NCI-H1436 (cell line): ENCODE data around the gene CD82.

Source experiments
- DNase-seq: peaks from one replicate; lab custom pipeline; 2025; lab: John Stamatoyannopoulos, UW

The CD82 gene, protein sequence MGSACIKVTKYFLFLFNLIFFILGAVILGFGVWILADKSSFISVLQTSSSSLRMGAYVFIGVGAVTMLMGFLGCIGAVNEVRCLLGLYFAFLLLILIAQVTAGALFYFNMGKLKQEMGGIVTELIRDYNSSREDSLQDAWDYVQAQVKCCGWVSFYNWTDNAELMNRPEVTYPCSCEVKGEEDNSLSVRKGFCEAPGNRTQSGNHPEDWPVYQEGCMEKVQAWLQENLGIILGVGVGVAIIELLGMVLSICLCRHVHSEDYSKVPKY

DNA sequence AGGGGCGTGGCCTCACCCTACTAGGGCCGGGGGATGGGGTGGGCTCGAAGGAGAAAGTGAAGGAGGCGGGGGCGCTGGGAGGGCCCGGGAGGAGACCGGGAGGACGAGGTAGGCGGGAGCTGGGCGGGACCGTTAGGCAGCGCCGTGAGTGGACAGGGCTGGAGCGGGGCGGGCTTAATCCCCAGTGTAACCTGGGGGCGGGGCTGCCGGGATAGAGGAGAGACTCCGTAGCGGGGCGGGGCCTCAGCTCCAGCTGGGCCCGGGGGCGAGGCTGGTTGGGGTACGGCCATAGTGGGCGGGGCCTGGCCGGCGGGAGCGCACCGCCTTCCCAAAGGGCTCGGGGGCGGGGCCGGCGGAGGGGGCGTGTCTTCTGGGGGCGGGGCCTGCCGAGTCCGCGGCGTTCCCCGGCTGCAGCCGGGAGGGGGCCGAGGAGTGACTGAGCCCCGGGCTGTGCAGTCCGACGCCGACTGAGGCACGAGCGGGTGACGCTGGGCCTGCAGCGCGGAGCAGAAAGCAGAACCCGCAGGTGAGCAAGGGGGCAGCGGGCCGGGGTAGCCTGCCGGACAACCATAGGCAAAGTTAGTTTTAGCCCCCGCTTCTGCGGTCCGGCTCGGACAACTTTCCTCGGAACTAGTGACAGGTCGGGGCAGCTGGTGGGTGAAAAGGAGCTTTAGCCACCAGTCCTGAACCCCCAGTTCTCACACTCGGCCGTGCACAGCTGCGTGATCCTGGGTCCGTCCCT is at the start of gene CD82:
TSS of gene CD82 (plus strand) at position 453 of the 742 bp plus-strand sequence. CDS start 29,000 bp downstream, outside the sequence.
- peak; percentile 98 for DNase-seq

DNA sequence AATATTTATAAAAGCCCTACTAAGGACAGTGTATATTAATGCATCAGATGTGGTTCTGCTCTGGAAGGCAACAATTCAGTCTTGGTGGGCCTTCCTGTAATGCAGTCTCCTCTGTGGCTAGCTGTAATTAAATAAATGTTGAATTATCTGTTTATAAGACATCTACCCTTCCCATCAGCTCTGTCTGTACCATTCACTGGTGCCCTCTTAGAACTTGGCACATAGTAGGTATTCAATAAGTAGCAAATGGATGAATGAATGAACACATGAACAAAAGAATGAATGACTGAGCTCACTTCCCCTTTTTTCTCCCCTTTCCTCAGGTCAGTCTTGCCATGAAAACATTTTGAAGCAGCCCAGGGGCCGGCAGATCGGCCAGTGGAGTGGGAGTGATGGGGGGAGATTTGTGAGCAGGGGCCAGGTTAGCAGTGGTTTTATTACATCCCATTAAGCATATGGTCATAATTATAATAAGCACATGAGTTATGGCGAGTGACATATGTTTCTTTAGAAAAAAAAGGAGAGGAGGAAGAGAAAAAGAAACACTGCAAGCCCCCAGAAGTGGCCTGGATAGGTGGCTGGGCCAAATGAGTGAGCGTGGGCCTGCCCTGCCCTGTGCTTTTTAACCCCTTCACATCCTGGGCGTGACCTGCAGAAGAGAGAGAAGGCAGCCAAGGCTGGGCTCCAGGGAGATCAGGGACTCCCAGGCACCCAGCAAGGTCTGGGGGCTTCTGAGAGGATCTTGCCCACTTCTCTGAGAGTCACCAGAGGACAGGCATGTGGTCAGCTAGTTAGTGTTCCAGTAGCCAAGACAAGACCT is 48.6 kb upstream of the CD82 start:
- DNase-seq: no peak

DNA sequence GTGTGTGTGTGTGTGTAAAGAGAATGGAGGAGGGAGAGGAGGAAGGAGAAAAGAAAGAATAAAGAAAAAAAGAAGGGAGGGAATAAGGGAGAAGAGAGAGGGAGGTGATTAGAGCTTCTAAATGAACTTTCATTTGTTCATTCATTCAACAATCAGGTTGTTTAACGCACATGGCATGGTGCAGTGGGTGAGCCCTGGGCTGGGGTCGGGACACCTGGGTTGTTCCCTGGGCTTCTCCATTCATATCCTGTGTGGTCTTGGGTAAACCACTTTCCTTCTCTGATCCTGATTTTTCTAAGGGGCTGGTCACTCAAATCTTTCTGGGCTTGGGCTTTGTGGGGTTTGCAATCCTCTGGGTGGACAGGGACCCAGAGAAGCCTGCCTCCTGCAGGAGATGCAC is 47.9 kb upstream of the CD82 start:
- DNase-seq: no peak

DNA sequence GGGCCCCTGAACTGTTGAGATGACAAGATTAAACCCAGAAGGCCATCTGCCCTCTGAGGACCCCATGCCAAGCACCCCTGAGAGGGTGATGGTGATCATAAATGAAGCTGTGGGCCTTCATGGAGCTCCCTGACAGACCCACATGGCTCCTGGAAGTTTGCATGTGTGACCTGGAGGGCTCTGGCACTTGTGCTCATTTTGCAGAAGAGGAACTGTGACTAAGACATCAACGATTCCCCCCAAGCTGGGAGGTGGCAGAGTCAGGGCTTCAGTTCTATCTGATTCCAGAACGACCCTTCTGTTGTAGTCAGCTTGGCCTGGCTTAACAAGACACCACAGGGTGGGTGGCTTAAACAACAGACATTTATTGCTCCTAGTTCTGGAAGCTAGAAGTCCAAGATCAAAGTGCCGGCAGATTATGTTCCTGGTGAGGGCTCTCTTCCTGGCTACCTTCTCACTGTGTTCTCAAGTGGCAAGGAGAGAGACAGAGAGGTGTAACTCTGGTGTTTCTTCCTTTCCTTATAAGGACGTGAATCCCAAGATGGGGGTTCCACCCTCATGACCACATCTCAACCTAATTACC is 46.4 kb upstream of the CD82 start:
- DNase-seq: no peak

DNA sequence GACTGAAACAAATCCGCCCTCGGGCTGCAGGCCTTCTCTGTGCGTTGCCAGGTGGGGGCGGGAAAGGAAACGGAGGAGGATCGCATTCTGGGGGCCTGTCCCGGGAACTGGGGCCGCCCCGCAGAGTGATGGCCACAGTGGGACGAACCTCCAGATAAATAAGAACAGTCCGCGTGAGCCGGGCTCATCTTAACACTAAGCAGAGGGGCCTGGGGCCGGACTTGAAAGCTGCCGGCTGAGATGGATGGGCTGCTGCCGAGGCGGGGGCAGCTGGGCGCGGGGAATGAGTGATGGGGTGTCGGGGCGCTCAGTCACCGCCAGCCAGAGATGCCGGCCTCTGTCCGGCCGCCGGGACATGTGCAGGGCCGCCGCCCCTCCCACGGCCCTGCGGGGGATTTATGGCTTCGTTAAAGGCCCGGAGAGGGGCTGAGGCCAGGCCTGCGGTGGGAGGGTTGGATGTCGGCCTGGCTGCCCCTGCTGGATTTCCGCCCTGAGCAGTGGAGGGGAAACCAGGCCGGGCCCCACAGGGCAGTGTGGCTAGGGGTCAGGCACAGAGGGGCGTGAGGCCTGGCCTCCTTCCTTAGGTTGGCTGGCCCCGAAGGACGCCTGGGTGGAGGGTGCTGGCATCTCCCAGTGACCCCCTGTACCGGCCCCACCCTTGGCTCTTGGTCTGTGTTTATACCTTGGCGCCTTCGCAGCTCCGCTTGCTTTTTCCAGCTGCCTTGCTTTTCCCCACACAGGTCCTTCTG is 45.3 kb upstream of the CD82 start:
- no peak for DNase-seq

DNA sequence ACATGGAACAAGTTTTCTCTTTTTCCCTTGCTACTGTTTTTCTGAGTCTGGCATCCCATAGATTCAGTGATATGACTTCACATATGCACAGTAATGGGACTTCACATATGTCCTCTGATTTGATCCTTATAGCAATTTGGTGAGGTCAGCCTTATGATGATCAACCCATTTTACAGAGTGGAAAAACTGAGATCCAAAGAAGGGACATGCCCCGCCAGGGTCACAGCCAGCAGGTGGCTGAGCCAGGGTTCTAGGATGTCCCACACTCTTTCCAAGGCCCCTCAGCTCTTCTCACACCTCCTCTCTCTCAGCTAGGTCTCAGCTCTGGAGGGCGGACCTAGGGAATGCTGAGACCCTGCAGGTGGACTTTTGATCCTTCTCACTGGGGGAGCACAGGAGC is 44.3 kb upstream of the CD82 start:
- DNase-seq: no peak

DNA sequence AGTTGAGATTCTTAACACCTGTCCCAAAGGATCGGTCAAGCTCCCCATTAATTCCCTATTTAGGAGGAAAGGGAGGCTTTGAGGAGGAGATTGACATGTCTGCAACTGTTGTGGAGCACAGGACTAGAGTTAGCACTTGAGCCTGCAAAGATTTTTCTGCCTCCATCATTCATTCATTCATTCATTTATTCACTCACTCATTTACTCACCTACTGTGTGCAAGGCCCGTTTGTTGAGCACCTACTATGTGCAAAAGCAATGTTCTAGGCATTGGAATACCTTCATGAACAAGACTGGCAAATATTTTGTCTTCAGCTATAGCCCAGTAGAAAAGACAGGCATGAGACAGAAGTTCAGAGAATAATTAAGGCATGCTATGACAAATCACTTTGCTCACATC is 43.2 kb upstream of the CD82 start:
- DNase-seq: no peak

DNA sequence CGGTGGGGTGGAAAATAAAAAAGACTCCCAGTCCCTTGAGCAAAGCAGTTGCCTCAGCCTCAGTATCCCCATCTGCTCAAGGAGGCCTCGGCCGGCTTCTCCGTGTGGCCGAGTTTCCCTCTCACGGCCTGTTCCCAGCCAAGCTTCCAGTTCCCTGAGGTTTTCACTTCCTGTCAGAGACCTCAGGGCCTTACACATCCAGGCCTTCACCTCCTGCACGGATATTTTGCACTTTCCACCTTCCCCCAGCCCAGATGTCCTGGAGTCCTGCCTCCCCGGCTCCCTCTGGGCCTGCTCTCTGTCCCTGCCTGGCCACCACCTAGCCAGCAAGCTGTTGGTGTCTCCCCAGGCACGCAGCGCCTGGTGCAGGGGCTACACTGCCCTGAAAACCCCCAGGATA is 41.1 kb upstream of the CD82 start:
- DNase-seq: no peak

DNA sequence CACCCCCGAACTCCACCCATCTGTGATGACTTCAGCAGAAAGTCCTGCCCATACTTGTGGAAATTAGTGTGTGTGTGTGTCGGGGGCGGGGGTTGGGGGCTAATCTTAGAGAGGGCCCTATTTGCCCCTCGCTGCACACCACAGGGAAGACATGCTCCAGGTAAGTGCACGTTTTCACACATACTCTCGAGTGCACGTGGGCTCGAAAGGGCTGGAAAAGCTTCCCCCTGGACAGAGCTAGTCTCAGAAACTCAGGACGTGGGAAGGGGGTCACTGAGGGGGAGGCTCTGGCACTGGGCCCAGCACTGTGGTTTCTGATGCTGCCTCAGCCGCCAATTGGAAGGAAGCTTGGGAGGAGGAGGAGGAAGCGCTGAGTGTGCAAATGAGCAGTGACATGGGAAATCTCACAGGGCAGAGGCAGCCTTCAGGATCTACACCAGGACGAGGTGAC is 40.7 kb upstream of the CD82 start:
- no peak for DNase-seq

DNA sequence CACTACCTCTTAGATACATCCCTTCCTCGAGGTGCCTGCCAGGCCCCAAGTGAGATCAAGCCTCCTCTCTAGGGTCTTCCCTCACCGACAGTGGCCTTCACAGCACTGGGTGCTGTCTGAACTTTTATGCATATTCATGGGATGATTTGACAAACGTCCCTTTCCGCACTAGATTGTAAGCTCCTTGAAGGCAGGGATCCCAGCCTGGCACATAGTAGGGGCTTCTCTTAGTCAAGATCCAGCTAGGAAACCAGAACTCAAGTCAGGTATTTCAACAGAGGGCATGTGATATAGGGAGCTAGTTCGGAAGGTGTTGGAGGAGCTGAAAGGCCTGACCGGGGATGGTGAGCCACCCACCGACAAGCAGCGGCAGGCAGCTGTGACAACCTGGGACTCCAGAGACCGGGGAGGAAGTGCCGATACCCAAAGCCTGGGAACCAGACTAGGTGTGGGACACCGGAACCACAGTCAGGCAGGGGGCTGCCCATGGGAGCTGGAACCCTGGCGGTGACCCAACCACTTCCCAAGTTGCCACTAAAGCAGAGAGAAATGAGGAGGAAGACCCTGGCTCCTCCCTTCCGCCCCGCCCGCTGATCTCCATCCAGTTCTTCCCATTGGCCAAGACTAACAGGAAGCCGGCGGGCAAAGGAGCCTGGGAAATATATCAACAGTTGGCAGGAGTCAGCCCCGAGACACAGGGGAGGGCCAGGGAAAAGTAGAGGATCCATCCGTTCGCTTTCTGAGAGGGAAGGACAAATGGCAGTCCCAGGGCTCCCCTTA is 39.8 kb upstream of the CD82 start:
- no peak for DNase-seq

DNA sequence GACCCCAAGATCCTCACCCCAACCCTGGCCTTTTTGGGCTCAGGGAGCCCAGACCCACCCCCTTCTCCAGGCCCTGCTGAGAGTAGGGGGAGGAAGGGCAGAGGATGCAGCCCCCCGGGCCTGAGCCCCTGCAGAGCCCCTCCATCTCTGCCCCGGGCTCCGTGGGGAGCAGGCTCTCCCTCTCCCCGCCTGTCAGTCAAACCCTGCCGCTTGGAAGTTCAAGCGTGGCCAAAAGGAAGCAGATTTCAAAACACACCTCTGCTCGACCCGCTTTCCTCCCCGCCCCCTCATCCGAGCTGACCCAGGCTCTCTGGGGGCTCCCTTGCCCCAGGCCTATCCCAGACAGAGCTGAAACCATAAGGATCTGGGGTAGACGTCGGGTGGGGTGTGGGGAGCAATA is 39.0 kb upstream of the CD82 start:
- no peak for DNase-seq

DNA sequence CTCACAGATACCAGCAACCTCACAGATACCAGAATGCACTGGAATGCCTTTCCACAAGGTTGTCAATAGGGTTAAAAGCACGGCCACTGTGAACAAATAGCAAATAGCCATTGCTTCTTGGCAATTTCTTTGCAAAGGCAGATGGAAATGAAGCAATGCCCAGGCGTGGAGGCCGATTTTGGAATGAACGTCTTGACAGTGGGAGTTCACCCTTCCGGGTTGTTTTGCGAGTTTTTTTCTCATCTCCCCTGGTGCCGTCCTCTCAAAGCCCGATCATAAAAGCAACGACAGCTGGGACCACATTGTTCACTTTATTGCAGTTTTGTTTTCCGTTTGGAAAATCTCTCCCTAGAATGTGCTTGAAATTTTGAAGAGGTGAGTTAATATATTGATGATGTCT is 38.0 kb upstream of the CD82 start:
- no peak for DNase-seq

DNA sequence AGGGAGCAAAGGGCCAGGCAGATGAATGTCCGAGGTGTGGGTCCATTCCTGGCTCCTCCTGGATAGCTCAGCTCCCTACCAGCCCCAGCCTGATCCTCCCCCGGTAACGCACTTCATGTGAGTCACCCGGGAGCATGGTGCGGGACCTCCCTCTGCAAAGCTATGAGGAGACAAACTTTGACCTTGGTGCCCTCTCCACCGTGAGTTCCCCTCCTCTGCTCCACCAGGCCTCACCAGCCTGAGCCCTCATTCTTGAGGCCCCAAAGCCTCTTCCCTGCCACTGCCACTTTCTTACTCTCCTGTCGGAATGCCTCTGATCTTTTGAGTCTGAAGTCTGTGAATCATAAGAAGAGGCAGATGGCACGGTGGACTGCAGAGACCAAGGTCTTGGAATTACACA is 37.4 kb upstream of the CD82 start:
- no peak for DNase-seq

DNA sequence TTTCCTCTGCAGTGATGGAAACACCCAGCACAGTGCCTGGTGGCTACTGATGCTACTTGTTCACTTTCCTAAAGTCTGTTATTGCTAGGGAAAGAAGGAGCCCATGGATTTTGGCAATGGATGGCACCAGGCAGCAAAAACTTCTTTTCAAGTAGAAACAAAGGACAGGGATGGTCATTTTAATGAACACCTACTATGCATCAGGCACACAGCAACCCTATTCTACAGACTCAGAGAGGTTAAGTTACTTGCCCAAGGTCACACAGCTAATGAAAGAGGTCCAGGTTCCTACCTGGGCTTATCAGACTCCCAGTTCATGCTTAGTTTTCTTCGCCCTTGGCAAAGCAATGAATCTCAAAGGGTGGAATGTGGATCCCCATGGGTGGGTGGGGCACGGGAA is 36.9 kb upstream of the CD82 start:
- no peak for DNase-seq

DNA sequence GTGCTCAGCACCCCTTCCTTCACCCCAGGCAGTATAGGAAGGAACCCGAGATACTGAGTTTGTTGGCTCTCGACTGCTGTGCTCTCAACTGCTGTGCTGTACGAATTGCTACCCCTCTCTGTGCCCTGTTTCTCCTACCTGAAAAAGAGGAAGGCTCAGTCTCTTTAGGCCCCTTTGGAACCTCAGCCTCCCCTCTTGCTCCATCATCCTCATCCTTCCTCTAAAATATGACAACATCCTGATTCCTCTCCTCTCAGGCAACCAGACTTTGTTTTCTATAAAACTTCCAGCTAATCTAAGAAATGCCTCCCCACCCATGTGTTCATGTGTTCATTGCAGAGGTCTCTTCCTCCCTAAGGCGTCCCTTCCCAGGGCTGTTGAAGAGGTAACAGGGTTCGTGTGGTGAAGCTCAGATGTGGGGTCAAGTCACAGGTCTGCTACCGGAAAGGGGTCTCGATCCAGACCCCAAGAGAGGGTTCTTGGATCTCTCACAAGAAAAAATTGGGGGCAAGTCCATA is 35.5 kb upstream of the CD82 start:
- DNase-seq: no peak

DNA sequence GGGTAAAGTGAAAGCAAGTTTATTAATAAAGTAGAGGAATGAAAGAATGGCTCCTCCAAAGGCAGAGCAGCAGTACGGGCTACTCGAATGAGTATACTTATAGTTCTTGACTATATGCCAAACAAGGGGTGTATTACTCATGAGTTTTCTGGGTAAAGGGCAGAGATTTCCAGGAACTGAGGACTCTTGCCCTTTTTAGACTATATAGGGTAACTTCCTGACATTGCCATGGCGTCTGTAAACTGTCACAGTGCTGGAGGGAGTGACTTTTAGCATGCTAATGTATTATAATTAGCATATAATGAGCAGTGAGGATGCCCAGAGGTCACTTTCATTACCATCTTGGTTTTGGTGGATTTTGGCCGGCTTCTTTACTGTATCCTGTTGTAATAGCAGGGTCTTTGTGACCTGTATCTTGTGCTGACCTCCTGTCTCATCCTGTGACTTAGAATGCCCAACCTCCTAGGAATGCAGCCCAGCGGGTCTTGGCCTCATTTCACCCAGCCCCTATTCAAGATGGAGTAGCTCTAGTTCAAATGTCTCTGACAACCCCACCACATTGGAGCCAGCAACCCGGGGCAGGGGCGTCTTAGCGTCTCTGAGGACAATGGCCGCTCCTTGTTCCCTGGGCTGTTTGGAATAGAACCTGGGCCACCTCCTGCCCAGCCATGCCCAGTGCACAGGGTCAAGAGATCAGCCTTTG is 34.9 kb upstream of the CD82 start:
- no peak for DNase-seq

DNA sequence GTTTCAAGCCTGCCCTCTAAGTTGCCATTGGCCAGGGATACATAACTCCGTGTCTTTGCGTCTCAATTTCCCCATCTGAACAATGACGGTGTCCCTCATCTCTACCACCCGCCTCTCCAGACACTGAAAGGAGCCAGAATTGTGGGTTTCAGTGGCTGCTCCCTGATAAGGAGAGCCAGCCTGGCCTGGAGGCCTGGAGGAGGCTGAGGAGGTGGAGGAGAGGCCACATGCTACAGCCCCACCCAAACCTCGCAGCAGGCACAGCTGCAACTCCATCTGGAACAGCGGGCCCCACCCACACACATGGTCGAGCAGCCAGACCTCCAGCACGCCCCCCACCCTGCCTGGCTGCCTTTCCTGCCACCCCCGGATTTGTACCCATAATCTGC is 34.4 kb upstream of the CD82 start:
- no peak for DNase-seq

DNA sequence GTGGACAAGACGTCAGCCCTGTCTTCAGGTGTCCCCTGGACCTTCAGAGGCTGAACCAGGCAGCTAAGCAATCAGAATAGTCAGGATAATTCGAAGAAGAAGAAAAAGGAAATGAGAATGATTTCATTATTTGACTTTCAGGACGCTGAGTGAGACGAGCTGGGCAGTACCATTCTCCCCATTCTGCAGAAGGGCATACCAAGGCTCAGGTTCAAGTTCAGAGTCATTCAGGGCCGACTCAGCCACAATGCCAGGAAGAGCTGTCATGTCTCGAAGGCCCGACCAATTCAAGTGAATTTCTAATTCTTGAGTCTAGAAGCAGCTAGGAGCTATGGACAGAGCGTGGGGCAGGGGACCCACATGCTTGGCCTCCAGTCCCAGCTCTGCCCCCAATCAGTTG is 33.8 kb upstream of the CD82 start:
- DNase-seq: no peak

DNA sequence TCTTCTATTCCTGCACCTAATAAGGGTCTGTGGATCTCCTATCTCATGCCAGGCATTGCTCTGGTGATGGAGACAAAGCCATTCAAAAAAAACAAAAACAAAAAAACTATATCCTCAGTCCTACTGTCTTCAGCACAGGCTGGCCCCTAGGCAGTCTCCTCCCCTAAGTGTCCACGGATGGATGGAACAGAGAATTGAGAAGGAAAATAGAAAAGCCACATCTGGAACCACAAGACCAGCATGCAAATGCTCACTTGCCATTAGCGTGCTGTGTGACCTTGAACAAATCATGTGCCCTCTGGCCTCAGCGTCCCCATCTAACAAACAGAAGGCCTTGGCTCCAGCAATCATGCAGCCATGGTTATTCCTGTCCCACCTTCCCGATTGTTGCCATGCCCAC is 32.7 kb upstream of the CD82 start:
- no peak for DNase-seq
